Measurements from ENCODE around the gene ATCAY.
"Not testable (repeated sequence)": the region's sequence is repeated elsewhere in the genome, so short reads cannot be mapped to it uniquely, and the experiment has no call there.

Gene ATCAY

DNA sequence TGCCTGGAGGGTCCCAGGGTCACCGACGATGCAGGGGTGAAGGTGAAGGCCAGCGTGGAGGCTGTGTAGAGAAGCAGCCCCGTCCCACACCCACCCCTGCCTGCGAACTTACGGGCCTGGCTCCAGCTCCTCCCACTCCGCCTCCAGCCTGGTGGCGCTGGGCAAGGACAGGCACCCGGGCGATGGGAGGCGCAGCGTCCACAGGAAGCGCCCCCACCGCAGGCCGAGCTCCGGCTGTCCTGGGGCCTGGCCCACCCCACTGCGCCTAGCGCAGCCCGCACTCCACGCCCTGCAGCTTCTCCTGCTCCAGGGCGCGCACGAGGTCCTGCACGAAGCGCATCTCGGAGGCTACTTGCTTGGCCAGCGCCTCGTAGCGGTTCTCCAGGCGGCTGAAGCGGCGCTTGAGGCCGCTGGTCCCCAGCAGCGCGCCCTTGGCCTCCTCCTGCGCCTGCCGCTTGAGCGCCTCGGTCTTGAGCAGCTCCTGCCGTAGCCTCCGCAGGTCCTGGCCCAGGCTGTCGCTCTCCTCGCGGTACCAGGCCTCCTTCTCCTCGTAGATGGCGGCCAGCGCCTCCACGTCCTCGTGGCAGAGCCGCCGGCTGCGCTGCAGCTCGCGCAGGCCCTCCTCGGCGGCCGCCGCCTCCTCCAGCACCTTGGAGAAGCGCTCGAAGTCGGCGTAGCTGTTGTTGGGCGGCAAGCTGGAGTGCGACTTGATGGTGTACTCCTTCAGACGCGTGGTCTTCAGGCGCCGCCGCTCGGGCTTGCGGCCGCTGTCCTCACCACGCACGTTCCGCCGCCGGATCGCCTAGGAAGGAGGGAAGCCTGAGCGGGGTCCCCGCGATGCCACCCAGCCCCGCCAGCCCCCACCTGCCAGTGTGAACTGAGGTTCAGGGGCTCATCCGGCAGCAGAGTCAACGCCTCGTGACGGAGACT lies 78.6 kb downstream of the ATCAY start:
- H3K4me3 ChIP-seq (ENCODE audit: low read length): no peak overlapping the region
- DNase-seq (ENCODE audit: low read depth): no peak
- TF ChIP-seq, protein P1, sequence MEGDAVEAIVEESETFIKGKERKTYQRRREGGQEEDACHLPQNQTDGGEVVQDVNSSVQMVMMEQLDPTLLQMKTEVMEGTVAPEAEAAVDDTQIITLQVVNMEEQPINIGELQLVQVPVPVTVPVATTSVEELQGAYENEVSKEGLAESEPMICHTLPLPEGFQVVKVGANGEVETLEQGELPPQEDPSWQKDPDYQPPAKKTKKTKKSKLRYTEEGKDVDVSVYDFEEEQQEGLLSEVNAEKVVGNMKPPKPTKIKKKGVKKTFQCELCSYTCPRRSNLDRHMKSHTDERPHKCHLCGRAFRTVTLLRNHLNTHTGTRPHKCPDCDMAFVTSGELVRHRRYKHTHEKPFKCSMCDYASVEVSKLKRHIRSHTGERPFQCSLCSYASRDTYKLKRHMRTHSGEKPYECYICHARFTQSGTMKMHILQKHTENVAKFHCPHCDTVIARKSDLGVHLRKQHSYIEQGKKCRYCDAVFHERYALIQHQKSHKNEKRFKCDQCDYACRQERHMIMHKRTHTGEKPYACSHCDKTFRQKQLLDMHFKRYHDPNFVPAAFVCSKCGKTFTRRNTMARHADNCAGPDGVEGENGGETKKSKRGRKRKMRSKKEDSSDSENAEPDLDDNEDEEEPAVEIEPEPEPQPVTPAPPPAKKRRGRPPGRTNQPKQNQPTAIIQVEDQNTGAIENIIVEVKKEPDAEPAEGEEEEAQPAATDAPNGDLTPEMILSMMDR (conservative IDR thresholded peaks at IDR 0.05; ENCODE audit: low read depth, low read length): no peak

DNA sequence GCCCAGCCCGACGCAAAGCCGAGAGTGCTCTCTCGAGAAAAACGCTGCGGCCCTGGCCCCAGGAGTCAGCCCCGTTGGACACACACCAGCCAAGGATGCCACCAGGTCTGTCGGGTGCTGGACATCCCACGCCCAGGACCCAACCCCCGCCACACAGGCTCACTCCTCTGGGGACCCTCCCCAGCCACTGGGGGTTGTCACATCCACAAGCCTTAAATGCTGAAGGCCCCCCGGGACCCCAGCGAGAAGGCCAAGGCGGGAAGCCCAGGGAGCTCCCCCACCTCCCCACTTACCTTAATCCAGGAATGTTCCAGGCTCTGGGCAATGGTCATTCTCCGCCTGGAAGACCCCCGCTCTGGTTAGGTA lies 79.3 kb downstream of the ATCAY start:
- no peak overlapping the region for H3K4me3 ChIP-seq (ENCODE audit: low read length)
- TF ChIP-seq, protein P1 (conservative IDR thresholded peaks at IDR 0.05; ENCODE audit: low read depth, low read length): no peak
- DNase-seq (ENCODE audit: low read depth): no peak

DNA sequence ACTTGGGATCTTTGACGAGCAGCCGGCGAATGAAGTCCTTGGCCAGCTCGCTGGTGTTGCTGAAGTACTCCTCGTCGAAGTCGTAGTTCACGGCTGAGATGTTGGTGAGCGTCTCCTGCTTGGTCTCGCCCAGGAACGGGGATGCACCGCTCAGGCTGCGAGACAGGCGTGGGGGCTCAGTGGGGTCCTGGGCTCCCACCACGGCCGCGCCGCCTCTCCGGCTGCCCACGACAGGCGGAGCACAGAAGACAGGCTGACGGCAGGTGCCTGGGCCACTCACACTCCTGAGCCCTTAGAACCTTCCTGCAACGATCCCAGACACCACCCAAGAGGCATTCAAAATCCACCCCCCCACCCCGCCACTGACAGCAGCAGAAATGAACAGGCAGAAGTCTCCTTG lies 80.5 kb downstream of the ATCAY start:
- TF ChIP-seq, protein P1 (conservative IDR thresholded peaks at IDR 0.05; ENCODE audit: low read depth, low read length): no peak
- DNase-seq (ENCODE audit: low read depth): no peak
- H3K4me3 ChIP-seq (ENCODE audit: low read length): no peak overlapping the region

DNA sequence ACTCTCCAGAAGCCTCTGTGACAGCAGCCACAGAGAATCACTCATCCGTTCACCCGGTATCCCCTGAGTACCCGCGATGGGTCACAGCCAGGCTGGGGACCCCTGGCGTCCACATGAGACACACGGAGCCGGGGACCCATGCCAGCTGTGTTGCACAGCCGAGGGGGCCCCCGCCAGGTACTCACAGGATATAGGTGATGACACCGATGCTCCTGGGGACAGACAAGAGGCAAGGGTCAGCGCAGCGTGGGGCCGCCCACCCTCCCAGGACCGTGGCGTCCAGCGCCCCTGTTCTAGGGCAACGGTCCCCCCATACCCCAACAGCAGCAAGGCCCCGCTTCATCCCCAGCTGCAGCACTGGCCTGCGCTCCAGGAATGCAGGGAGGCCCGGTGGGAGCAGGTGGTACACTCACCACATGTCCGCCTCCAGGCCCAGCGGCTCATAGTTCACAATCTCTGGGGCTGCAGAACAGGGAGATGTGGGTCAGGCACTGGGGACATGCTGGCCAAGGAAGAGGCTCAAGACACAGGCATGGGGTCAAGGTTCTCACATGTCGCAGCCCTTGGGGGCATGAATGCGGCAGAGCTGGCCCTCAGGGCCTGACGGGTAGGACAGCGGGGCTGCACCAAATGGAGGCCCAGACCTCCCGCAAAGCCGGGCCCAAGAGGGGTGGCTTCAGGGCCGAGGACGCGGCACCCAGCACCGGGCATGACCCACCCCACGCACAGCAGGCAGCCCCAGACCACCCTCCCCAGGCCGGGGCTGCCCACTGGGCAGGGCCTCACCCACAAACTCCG lies 83.2 kb downstream of the ATCAY start:
- TF ChIP-seq, protein P1 (conservative IDR thresholded peaks at IDR 0.05; ENCODE audit: low read depth, low read length): no peak
- no peak overlapping the region for H3K4me3 ChIP-seq (ENCODE audit: low read length)
- DNase-seq (ENCODE audit: low read depth): no peak

DNA sequence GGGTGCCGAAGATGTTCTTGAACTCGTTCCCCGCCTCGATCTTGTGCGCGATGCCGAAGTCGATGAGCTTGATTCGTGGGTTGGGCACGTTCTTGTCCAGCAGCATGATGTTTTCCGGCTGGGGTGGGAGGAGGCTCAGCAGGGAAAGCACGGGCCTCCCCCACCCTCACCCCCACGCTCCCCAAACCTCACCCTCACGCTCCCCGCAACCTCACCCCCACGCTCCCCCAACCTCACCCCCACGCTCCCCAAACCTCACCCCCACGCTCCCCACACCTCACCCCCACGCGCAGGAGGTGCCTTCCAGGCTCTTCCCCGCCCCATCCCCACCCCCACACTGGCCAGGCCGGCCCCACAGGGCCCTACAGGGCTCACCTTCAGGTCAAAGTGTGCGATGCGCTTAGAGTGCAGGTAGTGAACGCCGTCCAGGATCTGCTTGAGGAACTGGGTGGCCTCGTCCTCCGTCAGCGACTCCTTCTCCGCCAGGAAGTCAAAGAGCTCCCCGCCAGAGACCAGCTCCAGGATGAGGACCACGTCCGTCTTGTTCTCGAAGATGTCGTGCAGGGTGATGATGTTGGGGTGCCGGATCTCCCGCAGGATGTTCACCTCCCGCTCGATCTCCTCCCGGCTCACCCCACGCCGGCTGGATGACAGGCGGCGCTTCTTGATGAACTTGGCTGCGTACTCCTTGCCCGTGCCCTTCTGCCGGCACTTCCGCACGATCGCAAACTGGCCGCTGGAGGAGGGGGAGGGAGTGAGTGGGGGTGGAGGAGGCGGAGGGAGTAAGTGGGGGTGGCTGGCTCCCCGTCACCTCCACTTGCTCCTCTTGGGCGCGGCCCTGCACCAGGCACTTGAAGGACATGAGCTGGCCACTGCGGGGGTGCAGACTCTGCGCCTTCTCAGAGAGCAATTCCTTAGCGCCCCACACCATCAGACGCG lies 84.0 kb downstream of the ATCAY start:
- H3K4me3 ChIP-seq (ENCODE audit: low read length): no peak overlapping the region
- TF ChIP-seq, protein P1 (conservative IDR thresholded peaks at IDR 0.05; ENCODE audit: low read depth, low read length): no peak
- no peak for DNase-seq (ENCODE audit: low read depth)

DNA sequence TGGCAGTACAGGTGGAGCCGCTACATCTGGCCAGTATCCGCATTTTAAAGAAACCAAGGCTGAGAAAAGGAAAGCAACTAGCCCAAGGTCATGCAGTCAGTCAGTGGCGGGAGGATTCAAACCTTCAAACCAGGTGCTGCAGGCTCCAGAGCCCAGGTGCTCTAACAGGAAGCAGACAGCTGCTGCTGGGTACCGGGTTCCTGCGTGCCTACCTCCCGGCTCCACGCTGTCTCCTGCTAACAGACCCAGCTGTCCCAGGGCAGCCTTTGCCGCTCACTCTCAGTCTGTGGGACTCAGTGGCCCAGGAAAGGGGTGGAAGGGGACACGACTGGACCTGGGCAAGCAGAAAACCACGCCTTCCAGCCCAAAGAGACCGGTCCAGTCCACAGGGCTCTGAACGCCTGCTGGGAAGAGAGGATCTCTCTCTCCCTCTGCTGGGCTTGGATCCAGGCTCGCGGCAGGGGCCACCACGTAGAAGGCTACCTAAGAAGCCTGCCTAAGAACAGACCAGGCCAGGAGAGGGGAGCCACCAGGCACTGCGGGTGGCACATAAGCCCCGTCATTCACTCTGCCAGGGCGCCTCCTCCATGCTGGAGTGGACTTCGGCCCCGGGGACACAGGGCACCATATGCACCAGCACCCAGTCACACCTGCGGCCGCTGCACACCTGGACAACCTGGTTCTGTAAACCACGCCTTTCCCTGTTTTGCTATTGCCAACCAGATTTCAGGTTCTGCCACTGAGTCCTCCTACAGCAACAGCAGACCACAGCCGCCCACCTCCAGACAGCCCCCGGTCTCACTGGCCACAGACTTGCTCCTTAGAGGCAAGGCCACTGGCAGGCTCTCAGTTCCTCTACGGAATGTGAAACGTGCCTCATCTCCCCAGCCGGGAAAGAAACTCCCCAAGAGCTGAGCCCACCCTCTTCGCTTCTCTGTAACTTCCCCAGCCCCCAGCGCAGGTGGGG lies 85.8 kb downstream of the ATCAY start:
- DNase-seq (ENCODE audit: low read depth): no peak
- TF ChIP-seq, protein P1 (conservative IDR thresholded peaks at IDR 0.05; ENCODE audit: low read depth, low read length): no peak
- H3K4me3 ChIP-seq (ENCODE audit: low read length): no peak overlapping the region

DNA sequence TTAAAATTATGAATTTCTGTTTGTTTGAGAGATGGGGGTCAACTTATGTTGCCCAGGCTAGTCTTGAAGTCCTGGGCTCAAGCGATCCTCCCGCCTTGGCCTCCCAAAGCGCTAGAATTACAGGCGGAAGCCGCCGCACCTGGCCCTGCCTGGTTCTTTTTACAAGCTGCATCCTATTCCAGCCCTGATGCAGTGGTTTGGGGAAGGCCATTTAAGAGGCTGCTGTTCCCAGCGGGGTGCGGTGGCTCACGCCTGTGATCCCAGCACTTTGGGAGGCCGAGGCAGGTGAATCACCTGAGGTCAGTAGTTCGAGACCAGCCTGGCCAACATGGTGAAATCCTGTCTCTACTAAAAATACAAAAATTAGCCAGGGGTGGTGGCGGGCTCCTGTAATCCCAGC lies 87.5 kb downstream of the ATCAY start:
- not testable (repeated sequence) for DNase-seq (ENCODE audit: low read depth)
- H3K4me3 ChIP-seq (ENCODE audit: low read length): peak overlapping the region; percentile 25

Measured in retinal pigment epithelial cell (primary cell).